NCI-H1930 (cell line): ENCODE results near the gene KDSR.

ENCODE experiments used
- DNase-seq, 2 experiments: peaks; one replicate each; lab custom pipeline; 2025; lab: John Stamatoyannopoulos, UW

Gene KDSR

GRCh38 chr18:63284173-63284799 lies 82.7 kb downstream of the KDSR start:
- DNase-seq: no peak

GRCh38 chr18:63283305-63284094 lies 83.5 kb downstream of the KDSR start:
- DNase-seq: no peak

GRCh38 chr18:63282793-63283192 lies 84.2 kb downstream of the KDSR start:
- no peak for DNase-seq
